ENCODE results near the gene CAND1.

CAND1 gene

DNA sequence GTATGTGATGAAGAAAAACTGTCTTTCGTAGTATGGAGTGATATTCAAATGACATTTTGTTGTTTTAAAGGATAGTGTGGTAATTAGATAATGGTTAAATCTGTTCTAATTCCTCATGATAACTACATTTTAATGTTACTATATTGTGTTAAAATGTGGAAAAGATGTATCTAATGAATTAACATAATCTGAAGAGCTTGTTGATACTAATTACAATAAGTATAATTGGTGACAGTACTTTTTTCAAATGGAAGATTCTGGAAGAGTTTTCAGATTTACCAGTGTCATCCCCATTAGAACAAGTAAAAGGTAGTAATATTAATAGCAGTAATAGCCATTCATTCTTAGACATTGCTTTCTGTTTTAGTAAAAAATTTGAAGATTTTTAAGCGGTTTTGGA lies 37.6 kb downstream of the CAND1 start:
- H3K36me3 ChIP-seq (ENCODE audit: insufficient read depth, low read length), result peaks cover 72% of the 10 kb centered on the region
- no peaks in the 10 kb centered on the region for H3K79me2 ChIP-seq (ENCODE audit: control insufficient read depth, insufficient read depth, low read length, unreplicated experiment)
- H3K4me1 ChIP-seq (ENCODE audit: control insufficient read depth, insufficient read depth, low read length, unreplicated experiment), result no peaks in the 10 kb centered on the region
- H2AFZ ChIP-seq (ENCODE audit: low read length, unreplicated experiment), result no peak overlapping the region
- H3K4me3 ChIP-seq (ENCODE audit: low read depth, low read length), result no peak overlapping the region
- H3K27me3 ChIP-seq (ENCODE audit: insufficient read depth, low read length), result no peaks in the 10 kb centered on the region
- H3K27ac ChIP-seq (ENCODE audit: low read depth, low read length), result no peak overlapping the region

DNA sequence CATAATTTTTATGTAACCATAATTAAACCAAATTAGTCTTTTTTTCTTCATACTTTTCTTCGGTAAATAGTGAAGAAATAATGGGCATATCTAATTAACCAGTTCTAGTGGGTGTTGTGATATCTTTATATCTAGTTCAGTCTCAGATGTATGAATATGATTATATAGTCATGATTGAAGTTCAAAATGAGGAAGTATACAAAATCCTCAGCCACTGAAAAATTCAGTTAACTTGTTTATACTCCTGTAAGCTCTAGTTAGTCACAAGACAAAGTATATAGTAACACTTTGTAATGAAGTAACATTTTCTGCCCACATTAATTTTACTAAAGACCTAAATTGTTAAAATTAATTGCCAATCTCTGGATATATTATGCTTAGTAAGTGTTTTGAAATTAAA lies 46.5 kb downstream of the CAND1 start:
- Histone ChIP-seq H3K36me3 (ENCODE audit: insufficient read depth, low read length) (peaks cover 51% of the 10 kb centered on the region), H3K4me3 (ENCODE audit: low read depth, low read length) (no peak overlapping the region), H2AFZ (ENCODE audit: low read length, unreplicated experiment) (no peak overlapping the region), H3K27me3 (ENCODE audit: insufficient read depth, low read length) (no peaks in the 10 kb centered on the region), H3K79me2 (ENCODE audit: control insufficient read depth, insufficient read depth, low read length, unreplicated experiment) (no peaks in the 10 kb centered on the region), H3K4me1 (ENCODE audit: control insufficient read depth, insufficient read depth, low read length, unreplicated experiment) (no peaks in the 10 kb centered on the region), H3K27ac (ENCODE audit: low read depth, low read length) (no peak overlapping the region)

DNA sequence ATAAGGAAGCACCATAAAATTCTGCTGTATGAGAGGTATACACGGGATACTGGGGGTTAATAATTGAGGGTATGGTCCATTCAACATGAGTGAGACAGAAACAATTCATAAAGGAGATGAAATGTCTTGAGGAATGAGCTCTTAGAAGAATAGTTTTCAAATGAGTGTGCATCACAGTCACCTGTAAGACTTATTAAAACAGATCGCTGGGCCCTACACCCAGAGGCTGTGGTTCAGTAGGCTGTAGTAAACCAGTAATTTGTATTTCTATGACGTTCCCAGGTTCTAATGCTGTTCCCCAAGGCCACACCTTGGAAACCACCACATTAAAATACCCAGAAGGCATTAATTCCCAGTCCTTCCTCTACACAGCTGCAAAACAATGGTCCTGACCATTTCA lies 49.6 kb downstream of the CAND1 start:
- Histone ChIP-seq H3K27ac (ENCODE audit: low read depth, low read length) (no peak overlapping the region), H3K79me2 (ENCODE audit: control insufficient read depth, insufficient read depth, low read length, unreplicated experiment) (no peaks in the 10 kb centered on the region), H3K36me3 (ENCODE audit: insufficient read depth, low read length) (peaks cover 28% of the 10 kb centered on the region), H2AFZ (ENCODE audit: low read length, unreplicated experiment) (no peak overlapping the region), H3K27me3 (ENCODE audit: insufficient read depth, low read length) (no peaks in the 10 kb centered on the region), H3K4me1 (ENCODE audit: control insufficient read depth, insufficient read depth, low read length, unreplicated experiment) (no peaks in the 10 kb centered on the region), H3K4me3 (ENCODE audit: low read depth, low read length) (no peak overlapping the region)

DNA sequence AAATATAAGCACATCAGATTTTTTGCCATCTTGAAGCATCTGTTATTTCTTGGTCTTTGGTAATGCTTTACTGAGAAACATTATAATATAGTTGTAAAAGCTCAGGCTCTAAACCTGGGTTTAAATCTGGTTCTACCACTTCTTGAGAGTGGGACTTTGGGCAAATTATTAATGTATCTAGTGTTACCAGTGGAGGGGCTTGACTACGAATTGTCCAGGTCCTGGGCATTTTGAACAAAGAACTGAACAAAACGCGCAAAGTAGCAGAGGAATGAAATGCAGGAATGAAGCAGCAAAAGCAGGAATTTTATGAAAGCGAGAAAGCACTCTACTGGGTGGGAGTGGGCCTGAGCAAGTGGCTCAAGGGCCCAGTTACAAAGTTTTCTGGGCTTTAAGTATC lies 50.8 kb downstream of the CAND1 start:
- Histone ChIP-seq H3K4me1 (ENCODE audit: control insufficient read depth, insufficient read depth, low read length, unreplicated experiment) (no peaks in the 10 kb centered on the region), H3K4me3 (ENCODE audit: low read depth, low read length) (no peak overlapping the region), H2AFZ (ENCODE audit: low read length, unreplicated experiment) (no peak overlapping the region), H3K27me3 (ENCODE audit: insufficient read depth, low read length) (no peaks in the 10 kb centered on the region), H3K36me3 (ENCODE audit: insufficient read depth, low read length) (peaks cover 17% of the 10 kb centered on the region), H3K27ac (ENCODE audit: low read depth, low read length) (no peak overlapping the region), H3K79me2 (ENCODE audit: control insufficient read depth, insufficient read depth, low read length, unreplicated experiment) (no peaks in the 10 kb centered on the region)

DNA sequence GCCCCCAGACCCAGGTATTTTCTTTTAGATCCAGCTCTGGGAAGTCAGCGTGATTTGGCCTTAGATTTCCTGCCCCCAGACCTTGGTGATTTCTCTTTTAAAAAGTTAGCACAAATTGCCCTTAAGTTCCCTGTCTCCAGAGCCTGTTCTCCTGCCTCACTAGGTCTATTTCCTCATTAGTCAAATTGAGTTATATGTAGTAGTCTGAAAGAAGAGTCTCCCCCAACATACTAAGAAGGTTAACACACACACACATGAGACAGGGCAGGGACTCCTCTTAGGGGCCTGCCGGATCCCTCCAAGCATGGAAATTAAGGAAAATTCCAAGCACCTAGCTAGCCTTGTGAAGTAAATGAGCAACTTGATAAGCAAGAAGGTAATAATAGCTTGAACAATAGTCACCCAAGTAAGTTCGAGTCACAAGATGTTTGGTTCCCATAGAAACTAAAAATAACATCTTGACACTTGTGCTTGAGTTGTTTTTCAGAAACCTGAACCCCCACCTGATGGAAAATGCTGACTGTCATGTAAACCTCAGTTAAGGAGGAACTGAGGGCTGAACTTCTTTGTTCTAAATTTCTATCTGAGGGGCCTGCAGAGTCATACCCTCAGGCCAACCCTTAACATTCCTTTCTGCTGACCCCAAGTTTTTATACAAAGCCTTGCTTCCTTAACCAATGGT lies 51.6 kb downstream of the CAND1 start:
- Histone ChIP-seq H3K4me3 (ENCODE audit: low read depth, low read length) (no peak overlapping the region), H3K27me3 (ENCODE audit: insufficient read depth, low read length) (no peaks in the 10 kb centered on the region), H3K27ac (ENCODE audit: low read depth, low read length) (no peak overlapping the region), H3K36me3 (ENCODE audit: insufficient read depth, low read length) (peaks cover 17% of the 10 kb centered on the region), H2AFZ (ENCODE audit: low read length, unreplicated experiment) (no peak overlapping the region), H3K4me1 (ENCODE audit: control insufficient read depth, insufficient read depth, low read length, unreplicated experiment) (no peaks in the 10 kb centered on the region), H3K79me2 (ENCODE audit: control insufficient read depth, insufficient read depth, low read length, unreplicated experiment) (no peaks in the 10 kb centered on the region)

DNA sequence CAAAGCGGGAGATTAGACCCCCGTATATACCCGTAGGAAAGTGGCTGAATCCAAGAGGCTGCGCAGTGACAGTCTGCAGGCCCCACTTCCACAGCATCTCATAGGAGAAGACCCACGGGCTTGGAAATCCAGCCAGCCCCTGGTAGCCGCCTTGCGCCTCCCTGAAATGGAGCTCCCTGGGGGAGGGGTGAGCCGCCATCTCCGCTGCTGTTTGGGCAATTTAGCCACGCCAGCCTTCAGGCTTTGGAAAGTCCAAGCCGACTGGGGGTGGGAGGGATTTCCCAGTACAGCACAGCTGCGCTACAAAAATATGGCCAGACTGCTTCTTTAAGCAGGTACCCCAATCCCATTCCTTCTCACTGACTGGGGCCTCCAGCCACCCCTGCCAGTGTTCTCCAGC lies 53.4 kb downstream of the CAND1 start:
- no peaks in the 10 kb centered on the region for H3K79me2 ChIP-seq (ENCODE audit: control insufficient read depth, insufficient read depth, low read length, unreplicated experiment)
- no peaks in the 10 kb centered on the region for H3K27me3 ChIP-seq (ENCODE audit: insufficient read depth, low read length)
- no peak overlapping the region for H3K27ac ChIP-seq (ENCODE audit: low read depth, low read length)
- peaks cover 13% of the 10 kb centered on the region for H3K36me3 ChIP-seq (ENCODE audit: insufficient read depth, low read length)
- H3K4me1 ChIP-seq (ENCODE audit: control insufficient read depth, insufficient read depth, low read length, unreplicated experiment), result no peaks in the 10 kb centered on the region
- H2AFZ ChIP-seq (ENCODE audit: low read length, unreplicated experiment), result no peak overlapping the region
- H3K4me3 ChIP-seq (ENCODE audit: low read depth, low read length), result no peak overlapping the region

DNA sequence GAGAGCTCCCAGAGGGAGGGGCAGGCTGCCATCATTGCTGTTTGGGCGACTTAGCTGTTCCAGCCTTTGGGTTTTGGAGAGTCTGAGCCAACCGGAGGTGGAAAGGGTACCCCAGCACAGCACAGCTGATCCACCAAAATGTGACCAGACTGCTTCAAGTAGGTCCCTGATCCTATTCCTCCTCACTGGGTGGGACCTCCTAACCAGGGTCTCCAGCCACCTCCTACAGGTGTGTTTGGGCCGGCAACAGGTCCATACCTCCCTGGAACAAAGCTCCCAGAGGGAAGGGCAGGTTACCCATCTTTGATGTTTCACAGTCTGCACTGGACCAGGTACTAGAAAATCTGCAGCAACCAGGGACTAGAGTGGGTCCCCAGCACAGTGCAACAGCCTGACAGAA lies 53.8 kb downstream of the CAND1 start:
- Histone ChIP-seq H3K27me3 (ENCODE audit: insufficient read depth, low read length) (no peaks in the 10 kb centered on the region), H2AFZ (ENCODE audit: low read length, unreplicated experiment) (no peak overlapping the region), H3K27ac (ENCODE audit: low read depth, low read length) (no peak overlapping the region), H3K4me1 (ENCODE audit: control insufficient read depth, insufficient read depth, low read length, unreplicated experiment) (no peaks in the 10 kb centered on the region), H3K79me2 (ENCODE audit: control insufficient read depth, insufficient read depth, low read length, unreplicated experiment) (no peaks in the 10 kb centered on the region), H3K4me3 (ENCODE audit: low read depth, low read length) (no peak overlapping the region), H3K36me3 (ENCODE audit: insufficient read depth, low read length) (peaks cover 10% of the 10 kb centered on the region)

DNA sequence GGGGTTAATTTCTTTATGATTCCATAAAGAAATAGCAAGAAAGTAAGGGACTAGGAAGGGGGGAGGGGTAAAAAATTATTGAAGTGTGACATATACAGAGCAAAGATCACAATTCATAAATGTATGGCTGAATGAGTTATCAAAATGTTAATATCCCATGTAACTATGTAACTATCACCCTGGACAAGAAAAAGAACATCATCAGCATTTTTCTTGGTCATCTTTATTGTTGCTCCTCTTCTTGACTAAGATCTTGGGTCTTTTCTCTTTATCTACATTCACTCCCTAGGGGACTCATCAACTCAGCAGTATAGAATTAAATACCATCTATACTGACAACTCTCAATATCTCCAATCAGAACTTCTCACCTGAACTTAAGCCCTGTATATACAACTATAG lies 57.5 kb downstream of the CAND1 start:
- Histone ChIP-seq H3K79me2 (ENCODE audit: control insufficient read depth, insufficient read depth, low read length, unreplicated experiment) (no peaks in the 10 kb centered on the region), H2AFZ (ENCODE audit: low read length, unreplicated experiment) (no peak overlapping the region), H3K4me1 (ENCODE audit: control insufficient read depth, insufficient read depth, low read length, unreplicated experiment) (no peaks in the 10 kb centered on the region)

DNA sequence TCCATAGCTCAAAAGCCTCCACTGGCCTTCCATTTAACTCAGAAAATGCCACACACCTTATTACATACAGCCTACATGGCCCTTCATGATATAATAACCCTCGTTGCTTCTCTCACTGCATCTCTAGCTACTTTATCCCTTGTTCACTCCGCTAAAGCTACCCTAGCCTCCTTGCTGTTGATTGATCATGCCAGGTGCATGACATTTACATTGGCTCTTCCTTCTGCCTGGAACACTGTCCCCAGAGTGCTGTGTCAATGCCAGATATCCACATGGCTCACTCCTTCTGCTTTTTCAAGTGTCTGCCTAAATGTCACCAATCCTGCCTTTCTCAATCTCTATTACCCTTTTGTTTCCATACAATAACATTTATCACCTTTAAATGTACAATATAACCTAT lies 58.3 kb downstream of the CAND1 start:
- no peak overlapping the region for H3K27ac ChIP-seq (ENCODE audit: low read depth, low read length)
- no peaks in the 10 kb centered on the region for H3K36me3 ChIP-seq (ENCODE audit: insufficient read depth, low read length)
- no peaks in the 10 kb centered on the region for H3K79me2 ChIP-seq (ENCODE audit: control insufficient read depth, insufficient read depth, low read length, unreplicated experiment)
- H3K27me3 ChIP-seq (ENCODE audit: insufficient read depth, low read length), result no peaks in the 10 kb centered on the region
- H3K4me1 ChIP-seq (ENCODE audit: control insufficient read depth, insufficient read depth, low read length, unreplicated experiment), result no peaks in the 10 kb centered on the region
- no peak overlapping the region for H3K4me3 ChIP-seq (ENCODE audit: low read depth, low read length)
- no peak overlapping the region for H2AFZ ChIP-seq (ENCODE audit: low read length, unreplicated experiment)

More for the DNA sequence above, 57.5 kb downstream of the CAND1 start:
- H3K27me3 ChIP-seq (ENCODE audit: insufficient read depth, low read length), result no peaks in the 10 kb centered on the region
- no peak overlapping the region for H3K27ac ChIP-seq (ENCODE audit: low read depth, low read length)
- no peaks in the 10 kb centered on the region; the same call in 1 of the 2 replicates for H3K36me3 ChIP-seq (ENCODE audit: insufficient read depth, low read length)
- no peak overlapping the region for H3K4me3 ChIP-seq (ENCODE audit: low read depth, low read length)

DNA sequence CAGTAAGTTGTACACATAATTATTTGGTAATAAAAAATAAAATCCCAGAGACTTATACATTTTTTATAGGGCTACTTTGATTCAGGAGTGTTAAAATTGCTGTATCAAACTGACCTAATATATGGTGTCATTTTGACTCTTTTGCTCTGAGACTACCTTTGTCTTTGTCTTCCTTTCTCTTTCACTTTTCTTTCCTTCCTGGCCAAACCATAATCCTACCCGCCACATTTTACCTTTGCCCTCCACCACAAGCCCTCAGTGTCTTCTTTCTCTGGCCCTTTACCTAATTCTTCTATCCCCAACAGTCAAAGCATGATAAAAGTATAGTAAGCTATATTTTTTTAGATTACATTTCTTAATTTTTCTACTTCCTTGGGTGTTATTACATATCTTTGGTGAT lies 62.0 kb downstream of the CAND1 start:
- Histone ChIP-seq H3K27ac (ENCODE audit: low read depth, low read length) (no peak overlapping the region), H3K36me3 (ENCODE audit: insufficient read depth, low read length) (no peaks in the 10 kb centered on the region), H3K27me3 (ENCODE audit: insufficient read depth, low read length) (no peaks in the 10 kb centered on the region), H3K4me1 (ENCODE audit: control insufficient read depth, insufficient read depth, low read length, unreplicated experiment) (no peaks in the 10 kb centered on the region), H2AFZ (ENCODE audit: low read length, unreplicated experiment) (no peak overlapping the region), H3K79me2 (ENCODE audit: control insufficient read depth, insufficient read depth, low read length, unreplicated experiment) (no peaks in the 10 kb centered on the region), H3K4me3 (ENCODE audit: low read depth, low read length) (no peak overlapping the region)

DNA sequence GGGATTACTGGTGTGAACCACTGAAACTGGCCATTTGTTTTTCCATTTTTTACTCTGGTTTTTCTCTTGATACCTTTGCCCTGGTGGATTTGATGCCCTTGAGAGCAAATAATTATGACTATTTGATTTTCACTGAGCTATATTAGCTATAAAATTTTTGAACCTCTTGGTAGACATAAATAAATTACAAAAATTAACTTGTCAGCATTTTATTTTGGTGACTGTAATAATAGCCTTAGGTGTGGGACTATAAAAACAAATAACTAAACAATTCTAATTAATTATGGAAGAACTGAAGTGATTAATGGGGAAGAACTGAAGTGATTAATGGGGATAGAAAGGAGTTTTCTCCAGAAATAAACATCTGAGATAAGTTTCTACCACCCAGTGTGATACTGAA lies 62.7 kb downstream of the CAND1 start:
- H2AFZ ChIP-seq (ENCODE audit: low read length, unreplicated experiment), result no peak overlapping the region

More for the DNA sequence above, 62.7 kb downstream of the CAND1 start:
- no peak overlapping the region for H3K27ac ChIP-seq (ENCODE audit: low read depth, low read length)
- H3K36me3 ChIP-seq (ENCODE audit: insufficient read depth, low read length), result no peaks in the 10 kb centered on the region
- no peaks in the 10 kb centered on the region for H3K79me2 ChIP-seq (ENCODE audit: control insufficient read depth, insufficient read depth, low read length, unreplicated experiment)
- H3K4me1 ChIP-seq (ENCODE audit: control insufficient read depth, insufficient read depth, low read length, unreplicated experiment), result no peaks in the 10 kb centered on the region
- H3K27me3 ChIP-seq (ENCODE audit: insufficient read depth, low read length), result no peaks in the 10 kb centered on the region
- H3K4me3 ChIP-seq (ENCODE audit: low read depth, low read length), result no peak overlapping the region
